HepG2 (cell line): ENCODE data around the gene LGALS1. TPM values are rescaled to one million over a fixed set of nuclear protein-coding genes. Genes with fewer than 3 reads are reported as not detected.

ENCODE experiments used
- AGO1 ChIP-seq: fragments of 200-400 bp; formaldehyde crosslinking; IDR thresholded peaks from 2 replicates; pipeline ENCODE4 v1.6.1; 2017; ENCODE audit warnings: mild to moderate bottlenecking, low read depth, low read length, moderate library complexity; ENCODE audit not compliant: poor library complexity, severe bottlenecking
- BORCS8-MEF2B ChIP-seq: sonication (generic); formaldehyde crosslinking; IDR thresholded peaks from 2 replicates; pipeline ENCODE4 v1.8.0; 2022; ENCODE audit warnings: mild to moderate bottlenecking, missing genetic modification reagents
- MTF2 ChIP-seq: sonication (generic); formaldehyde crosslinking; IDR thresholded peaks from 2 replicates; pipeline ENCODE4 v1.5.0; 2020; ENCODE audit warnings: missing genetic modification reagents, borderline replicate concordance
- RNF219 ChIP-seq: sonication (generic); formaldehyde crosslinking; IDR thresholded peaks from 2 replicates; pipeline ENCODE4 v1.5.0; 2020; ENCODE audit warnings: mild to moderate bottlenecking, missing genetic modification reagents
- TCF7L2 ChIP-seq: IDR thresholded peaks from 2 replicates; pipeline ENCODE4 v1.6.1; 2011; ENCODE audit warnings: mild to moderate bottlenecking, low read depth, low read length, moderate library complexity
- U2AF1 ChIP-seq: fragments of 200-400 bp; formaldehyde crosslinking; optimal IDR thresholded peaks from 2 replicates; pipeline ENCODE3; 2017; ENCODE audit warnings: mild to moderate bottlenecking, low read depth, low read length
- ZBTB37 ChIP-seq: sonication (generic); formaldehyde crosslinking; IDR thresholded peaks from 2 replicates; pipeline ENCODE4 v1.4.0; 2020; ENCODE audit warnings: mild to moderate bottlenecking, missing genetic modification reagents
- ZBTB38 ChIP-seq: sonication (generic); formaldehyde crosslinking; IDR thresholded peaks from 2 replicates; pipeline ENCODE4 v1.5.1; 2020; ENCODE audit warnings: mild to moderate bottlenecking, missing genetic modification reagents
- ZFP37 ChIP-seq: sonication (generic); formaldehyde crosslinking; IDR thresholded peaks from 2 replicates; pipeline ENCODE4 v1.4.0; 2020; ENCODE audit warnings: missing genetic modification reagents, borderline replicate concordance
- ZKSCAN8 ChIP-seq: IDR thresholded peaks from 2 replicates; pipeline ENCODE4 v1.6.1; 2016; ENCODE audit warnings: borderline replicate concordance, missing genetic modification reagents, missing compliant biosample characterization
- ZNF354B ChIP-seq: sonication (generic); formaldehyde crosslinking; IDR thresholded peaks from 2 replicates; pipeline ENCODE4 v1.8.0; 2022; ENCODE audit warnings: mild to moderate bottlenecking, missing genetic modification reagents
- ZNF414 ChIP-seq: sonication (generic); formaldehyde crosslinking; IDR thresholded peaks from 2 replicates; pipeline ENCODE4 v1.5.0; 2020; ENCODE audit warnings: missing genetic modification reagents
- ZNF652 ChIP-seq: IDR thresholded peaks from 2 replicates; pipeline ENCODE4 v1.6.1; 2016; ENCODE audit warnings: low read depth, borderline replicate concordance
- ZSCAN21 ChIP-seq: sonication (generic); formaldehyde crosslinking; IDR thresholded peaks from 2 replicates; pipeline ENCODE4 v1.8.0; 2022; ENCODE audit warnings: mild to moderate bottlenecking, missing genetic modification reagents, moderate library complexity, borderline replicate concordance
- ZSCAN25 ChIP-seq: sonication (generic); formaldehyde crosslinking; IDR thresholded peaks from 2 replicates; pipeline ENCODE4 v1.8.0; 2022; ENCODE audit warnings: mild to moderate bottlenecking, missing genetic modification reagents
- polyA plus RNA-seq, 8 experiments: library from polyadenylated mRNA; depleted of rRNA in 3 of 8; stranded (reverse) in 7 of 8; unstranded in 1 of 8; fragments of >200 nt; fragmentation: Illumina TruSeq in 4 of 8; extraction: Trizol in 4 of 8; gene quantifications; 2 replicates each; pipeline versions ENCODE4 v1.2.1 to v1.2.3, GENCODE V29; 2011 to 2016; ENCODE audit warnings: low read depth in 4 of 8, missing spikeins in 1 of 8, mixed read lengths in 1 of 8; ENCODE audit not compliant: insufficient read depth in 1 of 8
- total RNA-seq, 5 experiments: library from RNA; depleted of rRNA; stranded (reverse); fragments of >200 nt; fragmentation: Illumina TruSeq; extraction: Trizol; gene quantifications; 2 replicates each; pipeline ENCODE4 v1.2.3, GENCODE V29; 2016; ENCODE audit warnings: low read depth in 1 of 5
- TF ChIP-seq, protein P1 (sequence below): sonication (generic); formaldehyde crosslinking; IDR thresholded peaks from 2 replicates; pipeline ENCODE4 v1.9.0; 2021; ENCODE audit warnings: missing genetic modification reagents, borderline replicate concordance
- TF ChIP-seq, protein P2 (sequence below): sonication (generic); formaldehyde crosslinking; IDR thresholded peaks from 2 replicates; pipeline ENCODE4 v1.5.1; 2020; ENCODE audit warnings: mild to moderate bottlenecking, missing genetic modification reagents
- TF ChIP-seq, protein P3 (sequence below): sonication (generic); formaldehyde crosslinking; IDR thresholded peaks from 2 replicates; pipeline ENCODE4 v1.4.0; 2020; ENCODE audit warnings: mild to moderate bottlenecking, missing genetic modification reagents

The LGALS1 gene
- total and polyA plus RNA-seq, 2 of the 13 experiments (the other 11 are each of a cell fraction or from before 2014, with no cell fraction given) = 103 to 858 TPM

DNA sequence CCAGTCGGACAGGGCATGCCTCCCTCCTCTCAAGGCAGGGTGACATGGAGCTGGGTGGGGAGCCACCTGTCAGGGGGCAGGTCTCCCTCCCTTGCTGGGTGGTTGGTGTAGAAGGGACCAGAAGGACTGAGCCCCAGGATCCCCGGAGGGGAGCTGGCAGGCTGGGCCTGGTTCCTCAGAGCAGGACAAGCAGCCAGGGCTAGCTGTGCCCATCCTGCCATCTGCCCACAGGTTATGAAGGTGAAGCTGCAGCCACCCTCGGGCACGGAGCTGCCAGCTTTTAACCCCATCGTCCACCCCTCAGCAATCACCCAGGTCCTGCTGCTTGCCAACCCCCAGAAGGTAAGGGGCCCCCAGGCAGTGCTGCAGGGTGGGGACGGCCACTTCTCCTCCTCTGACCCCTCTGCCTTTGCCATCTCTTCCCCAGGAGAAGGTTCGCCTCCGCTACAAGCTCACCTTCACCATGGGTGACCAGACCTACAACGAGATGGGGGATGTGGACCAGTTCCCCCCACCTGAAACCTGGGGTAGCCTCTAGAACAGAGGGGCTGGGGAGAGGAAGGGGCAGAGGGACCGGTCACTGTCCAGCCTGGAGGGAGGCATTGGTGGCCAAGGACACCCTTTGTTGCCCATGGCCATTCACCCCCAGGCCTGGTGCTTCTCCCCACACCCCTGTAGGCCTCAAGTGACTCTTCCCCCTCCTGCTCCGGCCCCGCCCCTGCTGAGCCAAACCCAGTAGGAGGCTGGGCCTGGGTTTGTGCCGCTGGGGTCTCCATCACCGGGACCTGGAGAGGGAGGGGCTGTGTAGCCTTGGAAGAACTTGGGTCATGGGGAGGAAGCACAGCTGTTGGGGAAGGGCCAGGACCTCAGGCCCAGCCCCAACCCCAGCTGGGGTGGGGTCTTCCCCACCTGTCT lies 43.0 kb upstream of the LGALS1 start (continued):
- TF ChIP-seq BORCS8-MEF2B = 0 out of 2 replicates have a peak, but pooled peaks have one; percentile 25
- 0 out of 2 replicates have a peak, but pooled peaks have one; percentile 10 for TF ChIP-seq ZSCAN21
- TF ChIP-seq, protein P1, sequence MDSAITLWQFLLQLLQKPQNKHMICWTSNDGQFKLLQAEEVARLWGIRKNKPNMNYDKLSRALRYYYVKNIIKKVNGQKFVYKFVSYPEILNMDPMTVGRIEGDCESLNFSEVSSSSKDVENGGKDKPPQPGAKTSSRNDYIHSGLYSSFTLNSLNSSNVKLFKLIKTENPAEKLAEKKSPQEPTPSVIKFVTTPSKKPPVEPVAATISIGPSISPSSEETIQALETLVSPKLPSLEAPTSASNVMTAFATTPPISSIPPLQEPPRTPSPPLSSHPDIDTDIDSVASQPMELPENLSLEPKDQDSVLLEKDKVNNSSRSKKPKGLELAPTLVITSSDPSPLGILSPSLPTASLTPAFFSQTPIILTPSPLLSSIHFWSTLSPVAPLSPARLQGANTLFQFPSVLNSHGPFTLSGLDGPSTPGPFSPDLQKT (CRISPR knock-in tag) = no peak
- 0 out of 2 replicates have a peak, but pooled peaks have one; percentile 35 for TF ChIP-seq MTF2
- no peak for TF ChIP-seq ZNF354B (CRISPR knock-in tag)
- peak; percentile 71 for TF ChIP-seq ZSCAN25 (CRISPR knock-in tag)
- TF ChIP-seq ZNF414 (CRISPR knock-in tag) = 0 out of 2 replicates have a peak, but pooled peaks have one; percentile 55
- TF ChIP-seq ZKSCAN8 = no peak
- no peak for TF ChIP-seq ZFP37 (CRISPR knock-in tag)
- TF ChIP-seq U2AF1 = peak; percentile 12
- TF ChIP-seq ZNF652 (CRISPR knock-in tag) = peak; percentile 73
- TF ChIP-seq ZBTB38 = 0 out of 2 replicates have a peak, but pooled peaks have one; percentile 12
- peak; percentile 8 for TF ChIP-seq AGO1
- TF ChIP-seq RNF219 (CRISPR knock-in tag) = no peak
- no peak for TF ChIP-seq ZBTB37 (CRISPR knock-in tag)
- TF ChIP-seq, protein P2, sequence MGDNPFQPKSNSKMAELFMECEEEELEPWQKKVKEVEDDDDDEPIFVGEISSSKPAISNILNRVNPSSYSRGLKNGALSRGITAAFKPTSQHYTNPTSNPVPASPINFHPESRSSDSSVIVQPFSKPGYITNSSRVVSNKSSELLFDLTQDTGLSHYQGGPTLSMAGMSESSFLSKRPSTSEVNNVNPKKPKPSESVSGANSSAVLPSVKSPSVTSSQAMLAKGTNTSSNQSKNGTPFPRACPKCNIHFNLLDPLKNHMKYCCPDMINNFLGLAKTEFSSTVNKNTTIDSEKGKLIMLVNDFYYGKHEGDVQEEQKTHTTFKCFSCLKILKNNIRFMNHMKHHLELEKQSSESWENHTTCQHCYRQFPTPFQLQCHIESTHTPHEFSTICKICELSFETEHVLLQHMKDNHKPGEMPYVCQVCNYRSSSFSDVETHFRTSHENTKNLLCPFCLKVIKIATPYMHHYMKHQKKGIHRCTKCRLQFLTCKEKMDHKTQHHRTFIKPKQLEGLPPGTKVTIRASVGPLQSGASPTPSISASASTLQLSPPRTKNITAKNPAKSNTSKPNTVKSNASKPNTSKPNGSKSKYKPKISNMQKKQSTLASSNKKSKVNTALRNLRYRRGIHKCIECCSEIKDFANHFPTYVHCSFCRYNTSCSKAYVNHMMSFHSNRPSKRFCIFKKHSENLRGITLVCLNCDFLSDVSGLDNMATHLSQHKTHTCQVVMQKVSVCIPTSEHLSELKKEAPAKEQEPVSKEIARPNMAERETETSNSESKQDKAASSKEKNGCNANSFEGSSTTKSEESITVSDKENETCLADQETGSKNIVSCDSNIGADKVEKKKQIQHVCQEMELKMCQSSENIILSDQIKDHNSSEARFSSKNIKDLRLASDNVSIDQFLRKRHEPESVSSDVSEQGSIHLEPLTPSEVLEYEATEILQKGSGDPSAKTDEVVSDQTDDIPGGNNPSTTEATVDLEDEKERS (CRISPR knock-in tag) = no peak
- TF ChIP-seq, protein P3, sequence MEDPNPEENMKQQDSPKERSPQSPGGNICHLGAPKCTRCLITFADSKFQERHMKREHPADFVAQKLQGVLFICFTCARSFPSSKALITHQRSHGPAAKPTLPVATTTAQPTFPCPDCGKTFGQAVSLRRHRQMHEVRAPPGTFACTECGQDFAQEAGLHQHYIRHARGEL = 0 out of 2 replicates have a peak, but pooled peaks have one; percentile 14
- no peak for TF ChIP-seq TCF7L2
